ENCODE results near the gene GZMM.

GZMM gene

GRCh38 chr19:496112-496665, 47.7 kb upstream of the GZMM start, which contains the start of gene MADCAM1:
Gene MADCAM1, plus strand, starts transcription at chr19:496486. Its CDS starts 14 bp downstream, at chr19:496500.
- Histone ChIP-seq H3K27ac (peak within 1 kb of the TSS; percentile 24), H3K79me2 (no peaks in the 10 kb centered on the region), H3K4me2 (ENCODE audit: low read length) (peak within 1 kb of the TSS; percentile 70), H3K27me3 (ENCODE audit: control insufficient read depth, insufficient read depth, low read length) (no peaks in the 10 kb centered on the region), H2AFZ (peak within 1 kb of the TSS; percentile 53), H3K4me3 (ENCODE audit: low read depth, low read length) (peak within 1 kb of the TSS; percentile 39), H3K36me3 (ENCODE audit: control insufficient read depth, insufficient read depth, low read length) (no peaks in the 10 kb centered on the region), H3K4me1 (peaks cover 2% of the 10 kb centered on the region), H3K9ac (no peak within 1 kb of the TSS), H3K9me3 (ENCODE audit: control insufficient read depth, low read length) (no peaks in the 10 kb centered on the region)
- TF ChIP-seq CTCF (IDR thresholded peaks at IDR 0.05) = no peak

DNA sequence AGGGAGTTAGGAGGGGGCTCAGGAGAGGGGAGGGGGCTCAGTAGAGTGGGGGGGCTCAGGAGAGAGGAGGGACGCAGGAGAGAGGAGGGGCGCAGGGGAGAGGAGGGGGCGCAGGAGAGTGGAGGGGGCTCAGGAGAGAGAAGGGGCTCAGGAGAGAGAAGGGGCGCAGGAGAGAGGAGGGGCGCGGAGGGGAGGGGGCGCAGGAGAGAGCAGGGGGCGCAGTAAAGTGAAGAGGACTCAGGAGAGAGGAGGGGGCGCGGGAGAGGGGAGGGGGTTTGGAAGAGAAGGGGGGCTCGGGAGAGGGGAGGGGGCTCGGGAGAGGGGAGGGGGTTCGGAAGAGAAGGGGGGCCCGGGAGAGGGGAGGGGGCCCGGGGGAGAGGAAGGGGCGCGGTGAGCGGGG, 46.9 kb upstream of the GZMM start:
- no peaks in the 10 kb centered on the region for H3K27me3 ChIP-seq (ENCODE audit: control insufficient read depth, insufficient read depth, low read length)

GRCh38 chr19:497491-497868, 46.4 kb upstream of the GZMM start:
- Histone ChIP-seq H3K4me3 (ENCODE audit: low read depth, low read length) (peak overlapping the region; percentile 39), H3K79me2 (no peaks in the 10 kb centered on the region), H3K4me2 (ENCODE audit: low read length) (peak overlapping the region; percentile 70), H3K4me1 (peaks cover 2% of the 10 kb centered on the region), H3K9ac (no peak overlapping the region), H3K27ac (no peak overlapping the region), H2AFZ (peak overlapping the region; percentile 81), H3K27me3 (ENCODE audit: control insufficient read depth, insufficient read depth, low read length) (no peaks in the 10 kb centered on the region), H3K9me3 (ENCODE audit: control insufficient read depth, low read length) (no peaks in the 10 kb centered on the region), H3K36me3 (ENCODE audit: control insufficient read depth, insufficient read depth, low read length) (no peaks in the 10 kb centered on the region)
- TF ChIP-seq CTCF (IDR thresholded peaks at IDR 0.05) = no peak

More for the DNA sequence above, 46.9 kb upstream of the GZMM start:
- H3K4me1 ChIP-seq = peaks cover 2% of the 10 kb centered on the region
- no peaks in the 10 kb centered on the region for H3K9me3 ChIP-seq (ENCODE audit: control insufficient read depth, low read length)
- H3K27ac ChIP-seq = no peak overlapping the region
- peak overlapping the region; percentile 70 for H3K4me2 ChIP-seq (ENCODE audit: low read length)
- no peaks in the 10 kb centered on the region for H3K36me3 ChIP-seq (ENCODE audit: control insufficient read depth, insufficient read depth, low read length)
- H3K9ac ChIP-seq = no peak overlapping the region
- no peaks in the 10 kb centered on the region for H3K79me2 ChIP-seq
- no peak overlapping the region for H3K4me3 ChIP-seq (ENCODE audit: low read depth, low read length)
- TF ChIP-seq CTCF (IDR thresholded peaks at IDR 0.05) = no peak
- H2AFZ ChIP-seq = no peak overlapping the region

DNA sequence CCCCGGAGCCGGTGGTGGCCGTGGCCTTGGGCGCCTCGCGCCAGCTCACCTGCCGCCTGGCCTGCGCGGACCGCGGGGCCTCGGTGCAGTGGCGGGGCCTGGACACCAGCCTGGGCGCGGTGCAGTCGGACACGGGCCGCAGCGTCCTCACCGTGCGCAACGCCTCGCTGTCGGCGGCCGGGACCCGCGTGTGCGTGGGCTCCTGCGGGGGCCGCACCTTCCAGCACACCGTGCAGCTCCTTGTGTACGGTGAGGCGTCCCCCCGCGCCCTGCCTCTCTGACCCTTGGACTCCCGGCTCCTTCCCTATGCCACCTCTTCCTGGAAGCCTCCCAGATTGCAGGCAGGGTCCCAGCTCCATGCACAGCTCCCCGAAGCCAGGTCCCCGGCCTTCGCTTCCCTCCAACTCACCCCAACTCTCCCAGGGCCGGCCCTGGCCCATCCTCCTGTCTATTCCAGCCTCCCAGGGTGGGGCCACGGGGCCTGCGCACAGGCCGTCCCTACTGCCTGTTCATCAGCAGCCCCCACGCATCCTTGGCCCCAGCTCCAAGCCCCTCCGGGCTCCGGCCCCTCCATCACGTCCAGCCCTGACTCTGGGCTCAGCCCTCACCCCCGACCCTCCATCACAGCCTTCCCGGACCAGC, 45.9 kb upstream of the GZMM start:
- no peaks in the 10 kb centered on the region for H3K36me3 ChIP-seq (ENCODE audit: control insufficient read depth, insufficient read depth, low read length)
- no peaks in the 10 kb centered on the region for H3K27me3 ChIP-seq (ENCODE audit: control insufficient read depth, insufficient read depth, low read length)
- H2AFZ ChIP-seq = peak overlapping the region; percentile 81
- peaks cover 2% of the 10 kb centered on the region for H3K4me1 ChIP-seq
- no peaks in the 10 kb centered on the region for H3K79me2 ChIP-seq
- TF ChIP-seq CTCF (IDR thresholded peaks at IDR 0.05) = no peak
- H3K27ac ChIP-seq = peak overlapping the region; percentile 1
- no peaks in the 10 kb centered on the region for H3K9me3 ChIP-seq (ENCODE audit: control insufficient read depth, low read length)
- H3K4me2 ChIP-seq (ENCODE audit: low read length) = peak overlapping the region; percentile 70
- peak overlapping the region; percentile 53 for H3K9ac ChIP-seq
- H3K4me3 ChIP-seq (ENCODE audit: low read depth, low read length) = peak overlapping the region; percentile 39

DNA sequence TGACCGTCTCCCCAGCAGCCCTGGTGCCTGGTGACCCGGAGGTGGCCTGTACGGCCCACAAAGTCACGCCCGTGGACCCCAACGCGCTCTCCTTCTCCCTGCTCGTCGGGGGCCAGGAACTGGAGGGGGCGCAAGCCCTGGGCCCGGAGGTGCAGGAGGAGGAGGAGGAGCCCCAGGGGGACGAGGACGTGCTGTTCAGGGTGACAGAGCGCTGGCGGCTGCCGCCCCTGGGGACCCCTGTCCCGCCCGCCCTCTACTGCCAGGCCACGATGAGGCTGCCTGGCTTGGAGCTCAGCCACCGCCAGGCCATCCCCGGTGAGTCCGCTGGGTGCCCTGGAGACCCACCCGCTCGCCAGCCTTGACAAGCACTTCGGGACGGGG, 45.4 kb upstream of the GZMM start:
- peak overlapping the region; percentile 53 for H3K9ac ChIP-seq
- no peaks in the 10 kb centered on the region for H3K79me2 ChIP-seq
- peak overlapping the region; percentile 70 for H3K4me2 ChIP-seq (ENCODE audit: low read length)
- H3K4me1 ChIP-seq = peaks cover 2% of the 10 kb centered on the region
- H3K27ac ChIP-seq = peak overlapping the region; percentile 1
- no peaks in the 10 kb centered on the region for H3K9me3 ChIP-seq (ENCODE audit: control insufficient read depth, low read length)
- H3K27me3 ChIP-seq (ENCODE audit: control insufficient read depth, insufficient read depth, low read length) = no peaks in the 10 kb centered on the region
- H3K36me3 ChIP-seq (ENCODE audit: control insufficient read depth, insufficient read depth, low read length) = no peaks in the 10 kb centered on the region
- no peak for TF ChIP-seq CTCF (IDR thresholded peaks at IDR 0.05)
- peak overlapping the region; percentile 81 for H2AFZ ChIP-seq
- H3K4me3 ChIP-seq (ENCODE audit: low read depth, low read length) = no peak overlapping the region

Measured in parathyroid adenoma (tissue), 2 donors.